Hematopoietic multipotent progenitor cell treated with erythropoietin and hydrocortisone succinate and interleukin-3 and kit ligand, for 8 days (in vitro differentiated cells): ENCODE data around the gene SPIB.
"Not testable (repeated sequence)": the region's sequence is repeated elsewhere in the genome, so short reads cannot be mapped to it uniquely, and the experiment has no call there.

ENCODE experiments used
- DNase-seq: peaks from one replicate; pipeline ENCODE4 v3.0.0-alpha.2; 2015

Gene SPIB

DNA sequence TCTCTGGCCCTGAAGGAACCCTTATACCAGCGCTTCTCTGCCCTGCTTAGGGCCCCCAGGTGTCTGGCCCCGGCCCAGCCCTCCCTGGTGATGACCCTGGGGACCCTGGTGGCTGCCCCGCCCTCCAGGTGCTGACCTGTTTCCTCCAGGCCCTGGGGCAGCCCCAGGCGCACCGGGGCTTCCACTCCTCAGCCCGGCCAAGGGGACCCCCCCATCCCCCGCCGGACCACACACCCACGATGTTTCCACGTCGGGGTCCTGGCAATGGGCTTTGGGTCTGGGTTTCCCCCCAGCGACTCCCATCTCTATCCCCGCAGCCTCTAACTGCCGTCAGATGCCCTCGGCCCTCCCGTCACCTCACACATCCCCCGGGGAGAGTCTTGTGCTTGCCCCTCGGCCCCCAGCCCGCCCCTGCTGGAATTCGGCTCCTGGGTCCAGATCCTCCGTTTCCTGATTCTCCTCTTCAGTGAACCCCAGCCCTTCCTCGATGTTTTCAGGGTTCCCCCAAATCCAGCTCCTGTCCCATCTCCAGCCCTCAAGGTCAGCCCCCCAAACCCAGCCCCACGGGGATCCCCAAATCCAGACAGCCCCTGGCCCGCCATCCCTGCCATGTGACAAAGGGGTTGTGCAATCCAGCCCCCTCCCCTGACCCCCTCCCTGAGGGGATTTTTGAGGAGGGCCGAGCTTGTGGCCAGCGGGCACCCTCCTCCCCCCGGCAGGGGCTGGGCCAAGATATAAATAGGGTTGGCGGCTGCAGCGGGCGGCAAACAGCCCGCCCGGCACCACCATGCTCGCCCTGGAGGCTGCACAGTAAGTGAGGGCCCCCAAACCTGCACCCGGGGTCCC, at the start of gene SPIB:
Gene SPIB, plus strand, starts transcription at position 763 of the 846 bp plus-strand sequence. Its CDS starts 25 bp downstream, at position 788.
- DNase-seq, result no peak

DNA sequence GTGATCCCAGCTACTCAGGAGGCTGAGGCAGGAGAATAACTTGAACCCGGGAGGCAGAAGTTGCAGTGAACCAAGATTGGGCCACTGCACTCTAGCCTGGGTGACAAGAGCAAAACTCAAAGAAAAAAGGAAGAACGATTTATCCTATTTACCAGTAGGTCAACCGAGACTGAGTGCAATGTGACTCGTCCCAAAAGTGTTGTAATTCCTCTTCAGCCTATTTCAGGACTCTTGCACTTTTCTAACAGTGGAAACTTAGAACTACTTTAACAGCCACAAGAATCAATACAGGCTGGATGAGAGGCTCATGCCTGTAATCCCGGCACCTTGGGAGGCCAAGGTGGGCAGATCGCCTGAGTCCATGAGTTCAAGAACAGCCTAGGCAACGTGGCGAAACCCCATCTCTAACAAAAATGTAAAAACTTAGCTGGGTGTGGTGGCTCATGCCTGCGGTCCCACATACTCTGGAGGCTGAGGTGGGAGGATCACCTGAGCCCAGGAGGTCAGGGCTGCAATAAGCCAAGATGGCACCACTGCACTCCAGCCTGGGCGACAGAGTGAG, 46.7 kb upstream of the SPIB start:
- DNase-seq, result no peak

DNA sequence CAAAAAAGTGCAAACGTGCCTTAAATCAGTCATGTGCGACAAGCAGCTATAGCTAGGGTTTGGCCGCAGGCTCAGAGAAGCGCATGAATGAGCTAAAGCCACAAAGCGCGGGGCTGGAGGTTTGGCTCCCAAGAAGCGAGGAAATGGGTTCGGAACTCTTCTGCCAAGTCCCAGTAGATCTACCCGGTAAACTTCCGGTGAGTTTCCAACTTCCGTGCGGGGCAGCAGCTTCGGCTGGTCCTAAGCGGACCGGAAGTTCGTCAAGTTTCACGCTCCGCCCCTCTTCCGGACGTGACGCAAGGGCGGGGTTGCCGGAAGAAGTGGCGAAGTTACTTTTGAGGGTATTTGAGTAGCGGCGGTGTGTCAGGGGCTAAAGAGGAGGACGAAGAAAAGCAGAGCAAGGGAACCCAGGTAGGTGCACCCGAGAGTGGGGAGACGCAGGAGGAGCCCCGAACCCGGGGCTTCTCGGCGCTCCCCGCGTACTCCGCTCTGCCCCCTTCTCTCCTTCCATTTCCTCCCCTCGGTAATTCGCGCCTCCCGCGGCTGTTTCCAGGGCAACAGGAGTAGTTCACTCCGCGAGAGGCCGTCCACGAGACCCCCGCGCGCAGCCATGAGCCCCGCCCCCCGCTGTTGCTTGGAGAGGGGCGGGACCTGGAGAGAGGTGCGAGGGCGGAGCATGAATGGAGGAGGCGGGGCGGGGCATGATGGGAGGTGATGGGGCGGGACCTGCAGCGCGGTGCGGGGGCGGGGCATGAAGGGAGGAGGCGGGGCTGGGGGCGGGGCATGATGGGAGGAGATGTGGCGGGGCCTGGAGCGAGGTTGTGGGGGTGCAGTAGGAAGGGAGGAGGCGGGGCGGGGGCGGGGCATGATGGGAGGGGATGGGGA, 42.3 kb upstream of the SPIB start, which contains the start of gene NR1H2:
Gene NR1H2, plus strand, starts transcription at position 292 of the 885 bp plus-strand sequence. CDS start 1,149 bp downstream, outside the sequence.
- peak; percentile 98 for DNase-seq

DNA sequence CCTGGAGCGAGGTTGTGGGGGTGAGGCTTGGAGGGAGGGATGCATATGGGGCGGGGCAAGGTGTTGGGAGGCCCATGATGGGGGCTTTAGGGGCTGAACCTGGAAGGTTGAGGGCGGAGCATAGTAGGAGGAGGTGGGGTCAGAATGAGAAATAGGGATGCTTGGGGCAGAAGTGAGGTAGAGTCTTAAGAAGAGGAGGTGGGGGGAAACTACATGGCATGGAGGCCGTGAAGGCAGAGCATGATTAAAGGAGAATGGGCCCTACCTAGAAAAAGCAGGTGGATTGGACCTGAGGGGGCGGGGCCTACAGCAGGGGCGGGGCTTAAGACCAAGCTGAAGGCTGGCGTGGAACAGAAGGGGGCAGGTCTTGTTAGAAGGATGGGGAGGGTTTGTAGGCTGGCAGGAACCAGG, 41.7 kb upstream of the SPIB start:
- peak; percentile 89 for DNase-seq

DNA sequence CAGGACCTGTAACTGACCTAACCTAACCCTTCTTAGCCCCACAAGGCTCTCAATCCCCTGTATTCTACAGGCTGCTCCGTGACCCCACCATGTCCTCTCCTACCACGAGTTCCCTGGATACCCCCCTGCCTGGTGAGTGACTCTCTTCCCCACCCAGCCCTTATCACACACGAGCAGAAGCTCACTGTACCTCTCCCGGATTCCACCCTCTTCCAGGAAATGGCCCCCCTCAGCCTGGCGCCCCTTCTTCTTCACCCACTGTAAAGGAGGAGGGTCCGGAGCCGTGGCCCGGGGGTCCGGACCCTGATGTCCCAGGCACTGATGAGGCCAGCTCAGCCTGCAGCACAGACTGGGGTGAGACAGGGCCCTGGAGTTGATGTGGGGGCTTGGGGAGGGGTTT, 41.2 kb upstream of the SPIB start:
- DNase-seq, result peak; percentile 91

DNA sequence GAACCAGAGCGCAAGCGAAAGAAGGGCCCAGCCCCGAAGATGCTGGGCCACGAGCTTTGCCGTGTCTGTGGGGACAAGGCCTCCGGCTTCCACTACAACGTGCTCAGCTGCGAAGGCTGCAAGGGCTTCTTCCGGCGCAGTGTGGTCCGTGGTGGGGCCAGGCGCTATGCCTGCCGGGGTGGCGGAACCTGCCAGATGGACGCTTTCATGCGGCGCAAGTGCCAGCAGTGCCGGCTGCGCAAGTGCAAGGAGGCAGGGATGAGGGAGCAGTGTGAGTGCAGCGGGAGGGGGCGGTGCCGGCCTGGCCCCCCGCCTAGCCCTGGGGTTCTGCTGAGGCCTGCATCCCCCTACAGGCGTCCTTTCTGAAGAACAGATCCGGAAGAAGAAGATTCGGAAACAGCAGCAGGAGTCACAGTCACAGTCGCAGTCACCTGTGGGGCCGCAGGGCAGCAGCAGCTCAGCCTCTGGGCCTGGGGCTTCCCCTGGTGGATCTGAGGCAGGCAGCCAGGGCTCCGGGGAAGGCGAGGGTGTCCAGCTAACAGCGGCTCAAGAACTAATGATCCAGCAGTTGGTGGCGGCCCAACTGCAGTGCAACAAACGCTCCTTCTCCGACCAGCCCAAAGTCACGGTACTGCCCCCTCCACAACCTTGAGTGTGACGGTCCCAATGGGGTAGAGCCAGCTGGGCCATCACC, 40.4 kb upstream of the SPIB start:
- DNase-seq, result no peak

DNA sequence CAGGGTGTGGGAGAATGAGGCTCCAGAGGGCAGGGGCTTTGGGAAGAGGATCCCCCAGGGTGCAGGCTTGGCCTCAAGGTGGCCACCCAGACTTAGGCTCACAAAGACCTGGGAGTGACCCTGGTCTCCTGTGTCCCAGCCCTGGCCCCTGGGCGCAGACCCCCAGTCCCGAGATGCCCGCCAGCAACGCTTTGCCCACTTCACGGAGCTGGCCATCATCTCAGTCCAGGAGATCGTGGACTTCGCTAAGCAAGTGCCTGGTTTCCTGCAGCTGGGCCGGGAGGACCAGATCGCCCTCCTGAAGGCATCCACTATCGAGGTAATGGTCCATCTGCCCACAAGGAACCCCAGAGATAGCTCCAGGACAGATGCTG, 39.9 kb upstream of the SPIB start:
- DNase-seq, result no peak

DNA sequence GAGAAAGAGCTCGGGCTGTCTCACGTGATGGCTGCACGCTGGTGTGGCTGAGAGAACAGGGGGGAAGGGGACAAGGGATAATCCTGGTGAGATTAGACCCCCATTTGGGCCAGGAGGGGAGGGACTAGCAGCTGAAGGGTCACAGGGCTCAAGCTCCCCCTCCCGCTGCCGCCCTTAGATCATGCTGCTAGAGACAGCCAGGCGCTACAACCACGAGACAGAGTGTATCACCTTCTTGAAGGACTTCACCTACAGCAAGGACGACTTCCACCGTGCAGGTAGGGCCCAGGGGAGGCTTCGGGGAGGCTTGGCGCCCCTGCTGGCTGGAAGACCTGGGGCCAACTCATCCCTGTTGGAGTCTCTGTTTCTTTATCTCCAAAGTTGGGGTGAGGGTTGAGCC, 39.1 kb upstream of the SPIB start:
- DNase-seq, result no peak

DNA sequence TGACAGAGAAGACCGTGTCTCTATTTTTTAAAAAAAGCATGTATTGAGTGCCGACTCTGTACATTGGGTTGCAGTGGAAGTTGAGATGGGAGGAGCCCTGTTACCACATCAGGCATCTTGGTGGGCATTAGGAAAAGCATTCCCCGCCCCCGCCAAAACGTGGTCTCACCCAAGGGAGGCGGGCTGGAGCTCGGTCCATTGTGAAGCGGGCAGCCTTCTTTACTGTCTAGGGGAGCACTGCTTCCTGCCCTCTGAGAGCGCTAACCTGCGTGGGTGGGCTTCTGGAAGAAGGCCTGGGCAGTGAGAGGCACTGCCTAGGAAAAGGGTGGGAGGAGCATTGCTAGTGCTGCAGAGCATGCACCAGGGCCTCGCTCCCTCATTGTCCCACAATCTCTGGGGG, 38.6 kb upstream of the SPIB start:
- DNase-seq, result no peak

DNA sequence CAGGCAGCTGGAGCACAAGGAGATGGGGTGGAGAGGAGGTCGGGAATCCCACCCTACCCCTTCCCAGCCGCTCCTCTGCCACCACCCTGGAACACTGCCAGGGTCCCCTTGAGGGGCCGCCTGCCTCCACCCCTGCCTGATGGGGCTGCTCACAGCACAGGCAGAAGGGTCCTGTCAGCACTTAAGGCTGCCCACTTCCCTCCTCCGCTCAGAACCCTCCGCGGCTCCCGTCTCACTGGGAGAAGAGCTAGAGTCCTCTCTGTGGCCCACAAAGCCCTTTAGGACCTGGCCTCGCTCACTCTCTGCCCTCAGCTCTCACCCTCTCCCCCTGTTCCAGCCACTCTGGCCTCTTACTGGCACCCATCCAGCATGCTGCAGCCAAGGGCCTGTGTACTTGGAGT, 38.0 kb upstream of the SPIB start:
- peak; percentile 14 for DNase-seq

DNA sequence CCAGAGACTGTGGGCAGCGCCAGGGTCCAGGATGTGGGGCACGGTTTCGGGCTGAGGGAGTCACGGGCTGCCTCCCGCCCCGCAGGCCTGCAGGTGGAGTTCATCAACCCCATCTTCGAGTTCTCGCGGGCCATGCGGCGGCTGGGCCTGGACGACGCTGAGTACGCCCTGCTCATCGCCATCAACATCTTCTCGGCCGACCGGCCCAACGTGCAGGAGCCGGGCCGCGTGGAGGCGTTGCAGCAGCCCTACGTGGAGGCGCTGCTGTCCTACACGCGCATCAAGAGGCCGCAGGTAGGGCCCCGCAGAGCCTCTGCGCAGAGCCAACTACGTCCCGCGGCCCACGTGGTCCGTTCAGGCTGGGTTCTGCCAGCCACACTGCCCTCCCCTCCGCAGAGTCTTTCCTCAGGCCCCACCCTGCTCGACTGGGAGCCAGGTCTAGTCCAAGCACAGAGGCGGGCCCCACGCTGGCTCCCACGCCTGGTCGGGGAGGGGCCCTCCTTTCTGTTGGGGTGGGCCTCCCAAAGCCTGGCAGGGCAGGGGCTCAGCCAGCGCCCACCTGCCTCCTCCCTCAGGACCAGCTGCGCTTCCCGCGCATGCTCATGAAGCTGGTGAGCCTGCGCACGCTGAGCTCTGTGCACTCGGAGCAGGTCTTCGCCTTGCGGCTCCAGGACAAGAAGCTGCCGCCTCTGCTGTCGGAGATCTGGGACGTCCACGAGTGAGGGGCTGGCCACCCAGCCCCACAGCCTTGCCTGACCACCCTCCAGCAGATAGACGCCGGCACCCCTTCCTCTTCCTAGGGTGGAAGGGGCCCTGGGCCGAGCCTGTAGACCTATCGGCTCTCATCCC, 36.6 kb upstream of the SPIB start:
- no peak for DNase-seq

DNA sequence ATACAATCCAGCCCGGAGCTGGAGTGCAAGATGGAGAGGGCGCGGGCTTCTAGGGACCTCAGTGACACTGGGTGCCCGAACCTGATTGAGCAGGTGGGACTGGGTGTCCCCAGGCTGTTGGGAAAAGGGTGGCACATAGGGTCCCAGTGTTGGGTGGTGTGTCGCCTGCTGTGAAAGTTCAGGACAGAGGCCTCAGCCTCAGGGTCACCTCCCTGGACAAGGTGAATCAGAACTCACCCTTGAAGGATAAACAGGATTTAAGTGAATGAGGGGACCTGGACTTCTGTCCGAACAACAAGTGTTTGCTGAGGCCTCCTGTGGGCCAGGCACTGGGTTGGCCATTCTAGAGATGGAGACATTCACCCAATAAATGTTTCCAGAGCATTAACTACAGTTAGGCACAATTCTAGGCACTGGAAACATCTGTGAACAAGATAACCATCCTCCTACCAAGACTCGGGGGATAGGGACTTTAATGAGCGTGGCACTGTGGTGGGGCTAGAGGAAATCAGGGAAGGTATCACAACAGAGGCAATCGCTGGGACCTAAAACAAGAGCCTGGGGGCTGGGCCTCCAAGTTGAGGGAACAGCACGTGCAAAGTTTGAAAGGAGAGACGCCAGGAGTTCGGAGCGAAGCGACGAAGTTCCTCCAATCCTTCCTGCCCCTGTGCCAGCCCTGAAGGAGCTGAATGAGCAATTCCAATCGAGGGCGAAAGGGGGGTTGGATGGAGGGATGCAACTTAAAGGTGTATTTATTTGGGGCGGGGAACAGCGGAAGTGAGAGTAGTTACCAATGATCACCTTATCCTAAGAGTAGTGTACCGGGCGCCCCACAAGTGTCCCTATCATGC, 35.5 kb upstream of the SPIB start:
- DNase-seq, result no peak

DNA sequence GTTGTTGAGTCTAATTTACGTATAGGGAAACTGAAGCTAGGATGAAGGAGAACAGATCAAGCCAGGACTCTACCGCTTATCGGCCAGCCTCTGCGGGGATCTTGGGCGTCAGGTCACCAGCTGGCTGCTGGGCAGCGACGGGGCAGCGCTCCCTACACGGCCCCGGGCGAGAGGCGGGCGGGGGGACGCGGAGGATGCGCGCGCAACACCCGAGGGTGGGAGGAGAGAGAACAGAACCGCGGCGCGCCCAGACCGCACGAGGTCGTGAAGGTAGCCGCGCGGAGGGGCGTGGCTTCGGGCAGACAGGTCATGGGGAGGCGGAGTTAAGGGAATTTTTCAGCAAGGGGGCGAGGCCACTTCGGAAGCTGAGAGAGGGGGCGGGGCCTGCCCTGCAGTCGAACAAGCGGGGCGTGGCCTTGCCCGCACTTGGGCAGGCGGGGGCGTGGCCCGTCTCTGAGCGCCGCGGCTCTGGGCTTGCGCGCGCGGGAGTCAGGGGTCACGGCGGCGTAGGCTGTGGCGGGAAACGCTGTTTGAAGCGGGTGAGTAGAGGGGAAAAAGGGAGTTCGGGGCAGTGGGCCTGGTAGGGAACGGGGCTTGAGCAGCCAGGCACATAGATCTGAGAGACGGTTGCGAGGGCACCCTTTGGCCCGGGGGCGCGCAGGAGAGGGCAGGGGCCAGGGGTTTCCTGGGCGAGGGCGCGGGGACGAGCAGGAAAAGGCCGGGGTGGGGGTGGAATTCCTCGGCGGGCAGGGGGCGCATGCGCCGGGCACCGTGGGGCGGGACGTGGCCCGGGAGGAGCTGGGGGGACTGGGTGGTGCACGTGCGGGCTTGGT, 34.7 kb upstream of the SPIB start, which contains the start of gene POLD1:
Gene POLD1, plus strand, starts transcription at position 496 of the 833 bp plus-strand sequence. CDS start 14,505 bp downstream, outside the sequence.
- peak; percentile 97 for DNase-seq

DNA sequence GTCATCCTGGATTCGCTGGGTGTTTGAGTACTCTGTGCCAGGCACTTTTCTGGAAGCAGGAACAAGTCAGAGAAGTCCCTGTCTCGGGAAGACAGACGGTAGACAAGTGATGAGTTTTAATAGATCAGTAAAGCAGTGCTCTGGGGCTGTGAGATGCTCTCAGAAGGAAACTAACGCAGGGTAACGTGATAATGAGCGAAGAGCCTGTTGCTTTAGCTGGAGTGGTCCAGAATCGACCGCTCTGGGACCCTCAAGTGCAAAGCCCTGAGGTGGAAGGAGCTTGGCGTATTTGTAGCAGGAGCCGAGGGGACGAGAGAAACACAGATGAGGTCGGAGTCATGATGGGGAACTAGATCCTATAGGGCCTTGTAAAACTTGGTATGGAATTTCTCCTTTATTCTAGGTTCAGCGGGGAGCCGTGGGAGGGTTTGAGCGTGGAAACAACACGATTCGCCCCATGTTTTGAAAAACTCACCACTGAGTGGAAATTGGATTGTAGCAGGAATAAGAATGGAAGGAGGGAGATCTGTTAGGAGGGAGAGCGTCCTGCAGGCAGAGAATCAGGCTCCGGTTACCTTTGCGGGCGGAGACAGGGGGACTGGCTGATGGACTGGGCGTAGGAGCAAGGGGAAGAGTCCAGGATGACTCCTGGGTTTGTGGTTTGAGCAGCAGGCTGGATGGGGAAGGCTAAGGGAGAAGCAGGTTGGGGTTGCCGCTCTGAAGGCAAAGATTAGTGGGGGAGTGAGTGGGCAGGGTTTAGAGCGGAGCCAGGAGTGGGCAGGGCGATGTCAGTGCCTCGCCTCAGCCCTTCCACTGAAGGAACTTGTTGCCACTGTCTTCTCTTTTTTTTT, 33.8 kb upstream of the SPIB start:
- DNase-seq, result peak; percentile 48

DNA sequence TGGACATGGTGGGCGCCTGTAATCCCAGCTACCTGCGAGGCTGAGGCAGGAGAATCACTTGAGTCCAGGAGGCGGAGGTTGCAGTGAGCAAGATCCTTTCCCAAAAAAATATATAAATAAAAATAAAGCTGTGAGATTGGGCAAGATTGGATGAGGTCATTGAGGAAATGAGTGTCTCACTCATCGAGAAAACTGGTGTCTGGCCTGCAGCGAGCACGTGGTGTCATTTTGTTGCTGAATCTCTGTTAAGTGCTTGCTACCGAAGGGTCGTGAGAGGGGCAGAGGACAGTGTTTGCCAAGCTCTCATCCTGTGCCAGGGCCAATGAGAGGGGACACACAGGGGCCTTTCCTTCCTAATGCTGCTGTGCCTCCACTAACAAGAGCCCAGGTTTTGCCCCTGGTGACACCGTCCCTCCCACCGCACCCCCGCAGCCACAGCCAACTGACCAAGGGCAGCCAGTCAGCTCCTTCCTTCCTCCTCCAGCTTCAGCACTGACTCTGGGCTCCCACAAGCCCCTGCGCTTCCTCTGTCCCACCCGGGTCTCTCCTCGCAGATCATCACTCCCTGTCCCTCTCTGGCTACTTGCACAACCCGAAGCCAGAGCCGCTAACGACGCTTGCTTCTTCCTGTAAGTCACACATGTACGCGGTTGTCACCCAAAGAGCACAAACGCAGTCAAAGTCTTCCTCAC, 31.4 kb upstream of the SPIB start:
- DNase-seq, result no peak

DNA sequence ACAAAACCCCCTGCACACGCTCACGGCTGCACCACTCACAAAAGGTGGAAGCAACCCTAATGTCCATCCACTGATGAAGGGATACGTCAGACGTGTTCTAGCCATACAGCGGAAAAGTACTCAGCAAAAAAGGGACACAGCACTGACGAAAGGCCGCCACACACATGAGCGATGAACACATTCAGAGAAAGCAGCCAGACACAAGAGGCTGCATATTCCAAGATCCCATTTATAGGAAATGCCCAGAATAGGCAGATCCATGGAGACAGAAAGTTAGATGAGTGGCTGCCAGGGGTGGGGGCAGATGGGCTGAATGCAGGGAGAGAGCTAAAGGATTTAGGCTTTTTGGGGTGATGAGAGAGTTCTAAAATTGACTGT, 30.9 kb upstream of the SPIB start:
- DNase-seq, result no peak

DNA sequence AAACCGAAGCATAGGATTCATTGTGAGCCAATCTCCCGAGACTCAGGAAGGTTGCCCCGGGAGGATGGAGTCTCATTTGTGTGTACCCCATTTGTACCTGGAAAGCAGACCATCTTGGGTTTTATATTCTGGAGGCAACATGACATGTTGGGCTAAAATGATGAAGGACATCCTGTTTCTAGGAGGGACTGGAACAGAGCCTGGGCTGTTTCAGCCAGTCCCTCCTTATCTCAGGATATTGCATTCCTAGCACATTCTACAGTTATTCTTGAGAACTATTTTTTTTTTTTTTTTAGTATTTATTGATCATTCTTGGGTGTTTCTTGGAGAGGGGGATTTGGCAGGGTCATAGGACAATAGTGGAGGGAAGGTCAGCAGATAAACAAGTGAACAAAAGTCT, 28.4 kb upstream of the SPIB start:
- DNase-seq, result not testable (repeated sequence)

DNA sequence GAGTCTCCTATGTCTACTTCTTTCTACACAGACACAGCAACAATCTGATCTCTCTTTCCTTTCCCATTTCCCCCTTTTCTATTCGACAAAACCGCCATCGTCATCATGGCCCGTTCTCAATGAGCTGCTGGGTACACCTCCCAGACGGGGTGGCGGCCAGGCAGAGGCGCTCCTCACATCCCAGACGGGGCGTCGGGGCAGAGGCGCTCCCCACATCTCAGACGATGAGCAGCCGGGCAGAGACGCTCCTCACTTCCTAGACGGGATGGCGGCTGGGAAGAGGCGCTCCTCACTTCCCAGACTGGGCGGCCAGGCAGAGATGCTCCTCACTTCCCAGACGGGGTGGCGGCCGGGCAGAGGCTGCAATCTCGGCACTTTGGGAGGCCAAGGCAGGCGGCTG, 27.8 kb upstream of the SPIB start:
- DNase-seq, result not testable (repeated sequence)
